HepG2 (cell line): ENCODE results near the gene PBX2.

ENCODE experiments used
- CREM ChIP-seq, 2 experiments: sonication (generic) in 1 of 2; formaldehyde crosslinking in 1 of 2; IDR thresholded peaks; 2 replicates each; pipeline versions ENCODE4 v1.4.0 to v1.6.1; 2016 to 2020; ENCODE audit warnings: antibody characterized with exemption in 1 of 2, mild to moderate bottlenecking in 1 of 2, missing genetic modification reagents in 1 of 2
- CTCF ChIP-seq: sonication (generic); formaldehyde crosslinking; IDR thresholded peaks from 2 replicates; pipeline ENCODE4 v1.5.0; 2020; ENCODE audit warnings: mild to moderate bottlenecking, missing genetic modification reagents, moderate library complexity
- JUN ChIP-seq: sonication (generic); formaldehyde crosslinking; IDR thresholded peaks from 2 replicates; pipeline ENCODE4 v1.4.0; 2020; ENCODE audit warnings: mild to moderate bottlenecking, missing genetic modification reagents
- NR2F6 ChIP-seq, 2 experiments: IDR thresholded peaks; 2 replicates each; pipeline ENCODE4 v1.6.1; 2016; ENCODE audit warnings: antibody characterized with exemption in 1 of 2, mild to moderate bottlenecking in 1 of 2
- SRSF1 ChIP-seq: fragments of 200-400 bp; formaldehyde crosslinking; optimal IDR thresholded peaks from 2 replicates; pipeline ENCODE3; 2017; ENCODE audit warnings: mild to moderate bottlenecking, low read depth, low read length, moderate library complexity
- TCF7L2 ChIP-seq: IDR thresholded peaks from 2 replicates; pipeline ENCODE4 v1.6.1; 2011; ENCODE audit warnings: mild to moderate bottlenecking, low read depth, low read length, moderate library complexity
- ZBTB10 ChIP-seq: sonication (generic); formaldehyde crosslinking; IDR thresholded peaks from 2 replicates; pipeline ENCODE4 v1.4.0; 2020; ENCODE audit warnings: missing genetic modification reagents, borderline replicate concordance
- ZFP41 ChIP-seq: sonication (generic); formaldehyde crosslinking; IDR thresholded peaks from 2 replicates; pipeline ENCODE4 v1.4.0; 2020; ENCODE audit warnings: mild to moderate bottlenecking, missing genetic modification reagents, borderline replicate concordance

- TF ChIP-seq TCF7L2 (no peak), NR2F6 (IDR thresholded peaks at IDR 0.05) (no peak), NR2F6 (CRISPR knock-in tag; IDR thresholded peaks at IDR 0.05) (0 out of 2 replicates have a peak, but pooled peaks have one; percentile 13), CREM (IDR thresholded peaks at IDR 0.05) (peak; percentile 93), CREM (CRISPR knock-in tag; IDR thresholded peaks at IDR 0.05) (peak; percentile 71), CTCF (CRISPR knock-in tag) (peak; percentile 22; the same call in 1 of the 2 replicates), SRSF1 (no peak), ZFP41 (CRISPR knock-in tag) (peak; percentile 65; the same call in 1 of the 2 replicates), JUN (CRISPR knock-in tag) (no peak; the same call in none of the 2 replicates), ZBTB10 (CRISPR knock-in tag) (peak; percentile 65; the same call in 1 of the 2 replicates)
Measured at GRCh38 chr6:32195902-32196681, 6.1 kb upstream of the PBX2 start.
